ENCODE data around the gene CDK9. TPM values are rescaled to one million over a fixed set of nuclear protein-coding genes. Genes with fewer than 3 reads are reported as not detected.

The CDK9 gene
- total and polyA plus RNA-seq, 10 of the 15 experiments (the other 5 are each of a cell fraction or from before 2014, with no cell fraction given): 7.3 to 92.6 (median 51.6) TPM

DNA sequence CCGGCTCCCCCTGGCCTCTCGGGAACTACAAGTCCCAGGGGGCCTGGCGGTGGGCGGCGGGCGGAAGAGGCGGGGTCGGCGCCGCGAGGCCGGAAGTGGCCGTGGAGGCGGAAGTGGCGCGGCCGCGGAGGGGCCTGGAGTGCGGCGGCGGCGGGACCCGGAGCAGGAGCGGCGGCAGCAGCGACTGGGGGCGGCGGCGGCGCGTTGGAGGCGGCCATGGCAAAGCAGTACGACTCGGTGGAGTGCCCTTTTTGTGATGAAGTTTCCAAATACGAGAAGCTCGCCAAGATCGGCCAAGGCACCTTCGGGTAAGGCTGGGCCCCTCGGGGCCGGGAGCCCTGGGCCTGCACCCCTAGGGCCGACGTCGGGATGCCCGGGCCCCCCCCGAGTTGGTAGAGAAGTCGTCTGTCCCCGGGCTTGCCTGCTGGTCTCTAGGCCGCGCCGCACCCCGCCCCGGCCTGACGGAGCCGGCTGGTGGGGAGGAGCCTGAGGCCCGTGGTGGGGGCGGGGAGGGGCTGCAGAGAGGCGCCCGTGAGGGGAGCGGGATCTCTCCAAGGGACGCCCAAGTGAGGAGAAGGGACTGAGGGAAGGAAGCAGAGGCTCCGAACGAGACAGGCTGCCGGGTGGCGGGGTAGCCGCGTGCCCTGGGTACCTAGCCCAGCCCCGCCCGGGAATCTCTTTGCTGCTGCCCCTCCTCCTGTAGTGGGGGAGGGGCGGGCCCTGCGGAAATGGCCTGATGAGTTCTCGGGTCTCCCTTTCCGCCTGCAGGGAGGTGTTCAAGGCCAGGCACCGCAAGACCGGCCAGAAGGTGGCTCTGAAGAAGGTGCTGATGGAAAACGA, at the start of gene CDK9 (continued):
- TF ChIP-seq RAD51 (IDR thresholded peaks at IDR 0.05): no peak
- TF ChIP-seq ZNF592 (IDR thresholded peaks at IDR 0.05): 0 out of 2 replicates have a peak, but pooled peaks have one; percentile 40
- TF ChIP-seq, protein P1, sequence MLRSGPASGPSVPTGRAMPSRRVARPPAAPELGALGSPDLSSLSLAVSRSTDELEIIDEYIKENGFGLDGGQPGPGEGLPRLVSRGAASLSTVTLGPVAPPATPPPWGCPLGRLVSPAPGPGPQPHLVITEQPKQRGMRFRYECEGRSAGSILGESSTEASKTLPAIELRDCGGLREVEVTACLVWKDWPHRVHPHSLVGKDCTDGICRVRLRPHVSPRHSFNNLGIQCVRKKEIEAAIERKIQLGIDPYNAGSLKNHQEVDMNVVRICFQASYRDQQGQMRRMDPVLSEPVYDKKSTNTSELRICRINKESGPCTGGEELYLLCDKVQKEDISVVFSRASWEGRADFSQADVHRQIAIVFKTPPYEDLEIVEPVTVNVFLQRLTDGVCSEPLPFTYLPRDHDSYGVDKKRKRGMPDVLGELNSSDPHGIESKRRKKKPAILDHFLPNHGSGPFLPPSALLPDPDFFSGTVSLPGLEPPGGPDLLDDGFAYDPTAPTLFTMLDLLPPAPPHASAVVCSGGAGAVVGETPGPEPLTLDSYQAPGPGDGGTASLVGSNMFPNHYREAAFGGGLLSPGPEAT (IDR thresholded peaks at IDR 0.05; ENCODE audit: low read depth): 0 out of 2 replicates have a peak, but pooled peaks have one; percentile 37
- no peak for TF ChIP-seq HDAC6 (IDR thresholded peaks at IDR 0.05; ENCODE audit: unreplicated experiment)
- TF ChIP-seq SKIL (IDR thresholded peaks at IDR 0.05; ENCODE audit: low read depth, poor library complexity, severe bottlenecking): no peak
